Ovary (tissue), 3 donors: Measurements from ENCODE around the gene SEMA4D.

Source experiments
- CTCF ChIP-seq, 3 donors: fragments of 450-650 bp in 2 of 3; fragments of 200-600 bp in 1 of 3; IDR thresholded peaks; one replicate each; pipeline versions ENCODE4 v1.5.1 to v1.8.0; 2016 to 2022; ENCODE audit warnings: antibody characterized with exemption in 3 of 3, mild to moderate bottlenecking in 1 of 3
- EP300 ChIP-seq: sonication (generic); formaldehyde crosslinking; IDR thresholded peaks from one replicate; pipeline ENCODE4 v1.6.1; 2017; ENCODE audit warnings: antibody characterized with exemption
- POLR2A ChIP-seq: fragments of 450-650 bp; IDR thresholded peaks from one replicate; pipeline ENCODE4 v1.6.1; 2017; ENCODE audit warnings: antibody characterized with exemption, mild to moderate bottlenecking, moderate library complexity
- donor health status: DM: no; HTN: no; CAD: no.

GRCh38 chr9:89440548-89440947, 57.4 kb downstream of the SEMA4D start:
- TF ChIP-seq CTCF (IDR thresholded peaks at IDR 0.05) (no peak), POLR2A (no peak), EP300 (no peak)
